Breast epithelium (tissue), 3 donors: ENCODE measurements around the gene KCNJ3.

Experiments used
- CTCF ChIP-seq, 3 donors: fragments of 450-650 bp; IDR thresholded peaks; one replicate each; pipeline ENCODE4 v1.5.1; 2016 to 2017; ENCODE audit warnings: antibody characterized with exemption in 3 of 3, mild to moderate bottlenecking in 3 of 3, moderate library complexity in 3 of 3
- POLR2A ChIP-seq: fragments of 450-650 bp; IDR thresholded peaks from one replicate; pipeline ENCODE4 v1.6.1; 2016; ENCODE audit warnings: antibody characterized with exemption, mild to moderate bottlenecking, moderate library complexity
- POLR2AphosphoS5 ChIP-seq, 3 donors: sonication (generic); formaldehyde crosslinking; IDR thresholded peaks; one replicate each; pipeline ENCODE4 v1.6.1; 2017; ENCODE audit warnings: antibody characterized with exemption in 3 of 3

- no peak for TF ChIP-seq POLR2A
- TF ChIP-seq CTCF (IDR thresholded peaks at IDR 0.05), result no peak
- TF ChIP-seq POLR2AphosphoS5 (IDR thresholded peaks at IDR 0.05), result no peak
Measured at GRCh38 chr2:154825358-154825757, 126.9 kb downstream of the KCNJ3 start.
